DND-41 (cell line): ENCODE data around the gene MRAP2.
"Not testable (repeated sequence)": the region's sequence is repeated elsewhere in the genome, so short reads cannot be mapped to it uniquely, and the experiment has no call there.

Source experiments
- ATAC-seq: fragments of 200-7000 bp; cut with Tn5 transposase; 3 replicates; pipeline ENCODE4 v1.9.1; 2021; ENCODE audit warnings: low read depth; ENCODE audit not compliant: insufficient read depth
- DNase-seq: peaks from one replicate; pipeline ENCODE4 v3.0.0-alpha.2; 2020
- H2AFZ ChIP-seq: 2 replicates; pipeline ENCODE4 v1.6.0; 2012; ENCODE audit warnings: low read depth, low read length
- H3K27ac ChIP-seq: 2 replicates; pipeline ENCODE4 v1.5.1; 2012; ENCODE audit warnings: low read length, inconsistent platforms
- H3K27me3 ChIP-seq: fragments of 200-600 bp; sonication (generic); 2 replicates; pipeline ENCODE4 v1.6.0; 2012; ENCODE audit warnings: low read length, mild to moderate bottlenecking, inconsistent platforms; ENCODE audit not compliant: insufficient read depth, poor library complexity
- H3K36me3 ChIP-seq: 2 replicates; pipeline ENCODE4 v1.5.1; 2012; ENCODE audit warnings: low read length, inconsistent platforms; ENCODE audit not compliant: insufficient read depth
- H3K4me1 ChIP-seq: 2 replicates; pipeline ENCODE4 v1.5.1; 2012; ENCODE audit warnings: mild to moderate bottlenecking, low read length; ENCODE audit not compliant: insufficient read depth
- H3K4me2 ChIP-seq: 2 replicates; pipeline ENCODE4 v1.6.0; 2012; ENCODE audit warnings: mild to moderate bottlenecking, moderate library complexity, low read length, inconsistent platforms; ENCODE audit not compliant: insufficient read depth
- H3K4me3 ChIP-seq, 2 experiments: fragments of 200-600 bp in 1 of 2; shearing (Covaris generic) in 1 of 2; 2 replicates each; pipeline ENCODE4 v1.5.1; 2012 to 2016; ENCODE audit warnings: inconsistent platforms in 2 of 2, low read length in 2 of 2, mild to moderate bottlenecking in 2 of 2, low read depth in 1 of 2, moderate library complexity in 1 of 2
- H3K79me2 ChIP-seq: 2 replicates; pipeline ENCODE4 v1.6.0; 2012; ENCODE audit warnings: low read length, inconsistent platforms; ENCODE audit not compliant: insufficient read depth
- H3K9ac ChIP-seq: 2 replicates; pipeline ENCODE4 v1.6.0; 2012; ENCODE audit warnings: low read depth, mild to moderate bottlenecking, inconsistent platforms, low read length, moderate library complexity
- H3K9me3 ChIP-seq: 2 replicates; pipeline ENCODE4 v1.5.1; 2012; ENCODE audit warnings: low read length, moderate library complexity, mild to moderate bottlenecking, inconsistent platforms; ENCODE audit not compliant: insufficient read depth, severe bottlenecking
- H4K20me1 ChIP-seq: 2 replicates; pipeline ENCODE4 v1.6.0; 2012; ENCODE audit warnings: low read length; ENCODE audit not compliant: insufficient read depth
- CTCF ChIP-seq: IDR thresholded peaks from 2 replicates; pipeline ENCODE4 v1.5.1; 2012; ENCODE audit warnings: borderline replicate concordance, low read length, moderate library complexity, mild to moderate bottlenecking; ENCODE audit not compliant: poor library complexity, severe bottlenecking; ENCODE audit errors: extremely low read depth
- EZH2 ChIP-seq: IDR thresholded peaks from 3 replicates; pipeline ENCODE4 v1.6.1; 2012; ENCODE audit warnings: borderline replicate concordance, low read depth, mild to moderate bottlenecking, moderate library complexity, low read length, inconsistent platforms; ENCODE audit not compliant: severe bottlenecking

The MRAP2 gene

GRCh38 chr6:84119277-84119676 lies 85.7 kb downstream of the MRAP2 start:
- Histone ChIP-seq H2AFZ (no peak overlapping the region), H3K79me2 (no peaks in the 10 kb centered on the region), H3K4me2 (no peak overlapping the region), H3K27me3 (no peaks in the 10 kb centered on the region), H3K4me3 (no peak overlapping the region), H3K36me3 (peaks cover 10% of the 10 kb centered on the region; the same call in 1 of the 2 replicates), H3K9ac (no peak overlapping the region), H4K20me1 (no peaks in the 10 kb centered on the region), H3K4me1 (no peaks in the 10 kb centered on the region), H3K9me3 (peaks cover 2% of the 10 kb centered on the region), H3K27ac (no peak overlapping the region)
- ATAC-seq (no peak), DNase-seq (no peak)
- TF ChIP-seq CTCF = no peak

GRCh38 chr6:84123186-84123585 lies 89.6 kb downstream of the MRAP2 start:
- no peak for ATAC-seq
- TF ChIP-seq CTCF = no peak
- no peak for TF ChIP-seq EZH2
- H3K4me2 ChIP-seq = no peak overlapping the region

GRCh38 chr6:84129588-84129987 lies 96.0 kb downstream of the MRAP2 start:
- not testable (repeated sequence) for H4K20me1 ChIP-seq, H3K4me3 ChIP-seq, H2AFZ ChIP-seq, H3K27me3 ChIP-seq, DNase-seq, H3K9ac ChIP-seq, H3K4me1 ChIP-seq, ATAC-seq, H3K27ac ChIP-seq, H3K4me2 ChIP-seq, H3K79me2 ChIP-seq
- peaks cover 24% of the 10 kb centered on the region for H3K36me3 ChIP-seq
- peaks cover 12% of the 10 kb centered on the region for H3K9me3 ChIP-seq

More at GRCh38 chr6:84123186-84123585, 89.6 kb downstream of the MRAP2 start:
- H3K9me3 ChIP-seq = peaks cover 2% of the 10 kb centered on the region
- H4K20me1 ChIP-seq = no peaks in the 10 kb centered on the region
- H2AFZ ChIP-seq = no peak overlapping the region
- DNase-seq = no peak
- no peak overlapping the region for H3K27ac ChIP-seq
- H3K4me3 ChIP-seq = no peak overlapping the region
- no peaks in the 10 kb centered on the region for H3K4me1 ChIP-seq
- no peaks in the 10 kb centered on the region for H3K27me3 ChIP-seq
- peaks cover 24% of the 10 kb centered on the region for H3K36me3 ChIP-seq
- H3K9ac ChIP-seq = no peak overlapping the region
- no peaks in the 10 kb centered on the region for H3K79me2 ChIP-seq

- not testable (repeated sequence) for H3K4me2 ChIP-seq, H3K27me3 ChIP-seq, H2AFZ ChIP-seq, DNase-seq, H3K79me2 ChIP-seq, H3K27ac ChIP-seq, ATAC-seq, H3K4me3 ChIP-seq, H3K4me1 ChIP-seq, H4K20me1 ChIP-seq, H3K9ac ChIP-seq
- peaks cover 32% of the 10 kb centered on the region for H3K36me3 ChIP-seq
- H3K9me3 ChIP-seq = peaks cover 12% of the 10 kb centered on the region
Measured at GRCh38 chr6:84133385-84133784, 99.8 kb downstream of the MRAP2 start.
